GM12892 (cell line): ENCODE results near the gene UBB.

Experiments used
- POLR2A ChIP-seq: IDR thresholded peaks from 2 replicates; pipeline ENCODE4 v1.6.1; 2011; ENCODE audit warnings: low read depth, low read length, control low read depth
- POLR2AphosphoS5 ChIP-seq: IDR thresholded peaks from 2 replicates; pipeline ENCODE4 v1.6.1; 2011; ENCODE audit warnings: low read depth, low read length, control low read depth

- TF ChIP-seq POLR2AphosphoS5: no peak
- TF ChIP-seq POLR2A: no peak
Observed at GRCh38 chr17:16361874-16362273, 19.0 kb upstream of the UBB start.
